ENCODE results near the gene RPL35. TPM values are rescaled to one million over a fixed set of nuclear protein-coding genes. Genes with fewer than 3 reads are reported as not detected.

RPL35 gene
- total and polyA plus RNA-seq, 2 of the 8 experiments (the other 6 are each of a cell fraction or from before 2014, with no cell fraction given), result 1,831 to 2,448 TPM

DNA sequence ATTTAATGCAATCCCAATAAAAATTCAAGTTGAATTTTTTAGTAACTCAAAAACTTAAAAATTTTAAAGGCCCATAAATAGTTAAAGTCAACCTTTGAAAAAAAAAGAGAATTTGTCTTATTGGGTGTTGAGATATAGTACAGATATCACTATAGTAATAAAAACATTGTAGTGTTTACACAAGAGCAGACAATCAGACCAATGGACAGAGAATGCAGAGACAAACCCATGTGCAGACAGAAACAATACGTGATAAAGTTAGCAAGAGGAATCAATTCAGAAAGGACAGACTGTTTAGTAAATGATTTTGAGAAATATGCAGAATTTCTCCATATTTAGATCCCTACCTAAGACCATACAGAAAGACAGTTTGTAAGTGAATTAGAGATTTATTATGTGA, 45.2 kb upstream of the RPL35 start:
- H3K27me3 ChIP-seq (replicated peaks in 1 of 4; ENCODE audit: control insufficient read depth in 3 of 4, extremely low read depth in 1 of 4, insufficient read depth in 3 of 4, low read length in 3 of 4), result no peaks in the 10 kb centered on the region
- no peak overlapping the region for H3K18ac ChIP-seq (ENCODE audit: extremely low read depth, low read length)
- ChIA-PET POLR2A (ENCODE audit: partially characterized antibody) (no interaction called here), CTCF (ENCODE audit: partially characterized antibody) (no interaction called here)
- no peak overlapping the region for H3K27ac ChIP-seq (ENCODE audit: low read depth, low read length)
- H3K23ac ChIP-seq (ENCODE audit: insufficient read length), result no peak overlapping the region
- no peaks in the 10 kb centered on the region for H3K79me1 ChIP-seq (ENCODE audit: low read depth, low read length)
- no peak overlapping the region for H3K4ac ChIP-seq (replicated peaks; ENCODE audit: insufficient read length, low read depth, low read length)
- H4K5ac ChIP-seq (ENCODE audit: insufficient read length, low read depth, low read length), result no peak overlapping the region
- H3K4me1 ChIP-seq (replicated peaks in 1 of 4; ENCODE audit: control insufficient read depth in 3 of 4, insufficient read depth in 4 of 4, low read length in 3 of 4), result peaks cover 0 to 2% (median 0%) of the 10 kb centered on the region in 4 experiments; a peak in 2 of 7 replicates
- no peak overlapping the region for H3K4me2 ChIP-seq (ENCODE audit: insufficient read depth in 1 of 2, low read depth in 2 of 2, low read length in 2 of 2)
- no peak overlapping the region for H2BK12ac ChIP-seq (ENCODE audit: low read depth, low read length)
- DNase-seq (ENCODE audit: low read depth in 1 of 2, low spot score in 2 of 2), result no peak
- H3K23me2 ChIP-seq (ENCODE audit: low read depth, low read length), result peaks cover 2% of the 10 kb centered on the region; the same call in 1 of the 2 replicates
- no peak overlapping the region for H2AK5ac ChIP-seq (ENCODE audit: low read depth, low read length)
- no peak overlapping the region for H2BK20ac ChIP-seq (ENCODE audit: low read length)
- H3K9ac ChIP-seq (replicated peaks in 1 of 4; ENCODE audit: extremely low read depth in 1 of 4, low read depth in 3 of 4, low read length in 3 of 4), result no peak overlapping the region
- no peaks in the 10 kb centered on the region for H3K79me2 ChIP-seq (ENCODE audit: control insufficient read depth in 1 of 2, insufficient read depth in 2 of 2, low read length in 2 of 2)
- H2BK15ac ChIP-seq (ENCODE audit: low read length), result no peak overlapping the region
- no peak overlapping the region for H2BK120ac ChIP-seq (replicated peaks; ENCODE audit: low read depth, low read length)
- H2AFZ ChIP-seq (ENCODE audit: low read length), result no peak overlapping the region
- no peak overlapping the region for H4K8ac ChIP-seq (ENCODE audit: extremely low read depth, insufficient read depth, low read length)
- FAIRE-seq, result no peak
- H4K20me1 ChIP-seq (replicated peaks in 1 of 2; ENCODE audit: control insufficient read depth in 1 of 2, insufficient read depth in 2 of 2, low read length in 2 of 2), result peaks cover 0 to 2% of the 10 kb centered on the region in 2 experiments
- H3K36me3 ChIP-seq (ENCODE audit: control insufficient read depth in 2 of 4, insufficient read depth in 4 of 4, low read length in 3 of 4), result peaks cover 0 to 5% (median 2%) of the 10 kb centered on the region in 4 experiments; a peak in 2 of 8 replicates
- TF ChIP-seq POLR2A (IDR thresholded peaks at IDR 0.05; ENCODE audit: control extremely low read depth in 1 of 2, low read depth in 2 of 2, low read length in 2 of 2), result no peak
- TF ChIP-seq RXRA (IDR thresholded peaks at IDR 0.05; ENCODE audit: insufficient read depth, low read depth, low read length), result no peak
- TF ChIP-seq, protein P1, sequence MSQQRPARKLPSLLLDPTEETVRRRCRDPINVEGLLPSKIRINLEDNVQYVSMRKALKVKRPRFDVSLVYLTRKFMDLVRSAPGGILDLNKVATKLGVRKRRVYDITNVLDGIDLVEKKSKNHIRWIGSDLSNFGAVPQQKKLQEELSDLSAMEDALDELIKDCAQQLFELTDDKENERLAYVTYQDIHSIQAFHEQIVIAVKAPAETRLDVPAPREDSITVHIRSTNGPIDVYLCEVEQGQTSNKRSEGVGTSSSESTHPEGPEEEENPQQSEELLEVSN (IDR thresholded peaks at IDR 0.05), result no peak
- no peak for TF ChIP-seq PHF8 (conservative IDR thresholded peaks at IDR 0.05; ENCODE audit: low read depth, low read length)
- no peak for TF ChIP-seq MAFK (IDR thresholded peaks at IDR 0.05; ENCODE audit: low read depth, low read length)
- no peak for TF ChIP-seq ZNF274 (IDR thresholded peaks at IDR 0.05; ENCODE audit: borderline replicate concordance, extremely low read depth, low read length)
- WGBS, 2 experiments (ENCODE audit: extremely low coverage in 1 of 2, insufficient coverage in 1 of 2, insufficient read length in 1 of 2, insufficient replicate concordance in 2 of 2, low coverage in 1 of 2, low lambda C conversion rate in 2 of 2, missing lambda C conversion rate in 1 of 2), result 90% methylated on average over 1 of the region's 1 CpG; no CpG with 5 or more reads in 1 of the 2 experiments
- no peak overlapping the region for H3K14ac ChIP-seq (ENCODE audit: insufficient read length)
- H3K9me3 ChIP-seq (ENCODE audit: insufficient read depth in 2 of 2, low read depth in 1 of 2, low read length in 1 of 2), result no peaks in the 10 kb centered on the region
- no peak overlapping the region for H2BK5ac ChIP-seq (ENCODE audit: low read depth, low read length)
- H3K4me3 ChIP-seq (ENCODE audit: extremely low read depth in 1 of 4, insufficient read depth in 2 of 4, low read depth in 3 of 4, low read length in 4 of 4), result no peak overlapping the region
- no peak overlapping the region for H4K91ac ChIP-seq (replicated peaks; ENCODE audit: insufficient read length, low read length)
- no peak overlapping the region for H3K56ac ChIP-seq (replicated peaks; ENCODE audit: insufficient read length, low read depth, low read length)
